ENCODE results near the gene ACAP3. TPM values are rescaled to one million over a fixed set of nuclear protein-coding genes. Genes with fewer than 3 reads are reported as not detected.

Gene ACAP3
- total and polyA plus RNA-seq, 2 donors (not counting 3 experiments of a cell fraction or from before 2014, with no cell fraction given) = 27.8 to 39.0 TPM

GRCh38 chr1:1256956-1257871 is 50.5 kb downstream of the ACAP3 start:
- H3K9me3 ChIP-seq (replicated peaks; ENCODE audit: control insufficient read depth, insufficient read depth, low read length) = no peaks in the 10 kb centered on the region
- ChIA-PET POLR2A (no interaction called here), CTCF (interaction anchor here (0.9 kb wide), 1 partner anchor 135 kb away, joined by 3 read pairs; no protein-coding TSS in a partner anchor)
- no peak overlapping the region for H3K27ac ChIP-seq (ENCODE audit: insufficient read depth, low read depth, low read length)
- H3K4me2 ChIP-seq (ENCODE audit: insufficient read depth, low read length) = no peak overlapping the region
- peaks cover 0 to 26% of the 10 kb centered on the region in 2 experiments for H3K36me3 ChIP-seq (ENCODE audit: control insufficient read depth in 2 of 2, extremely low read depth in 1 of 2, insufficient read depth in 2 of 2, low read length in 2 of 2)
- H3K9me1 ChIP-seq (replicated peaks; ENCODE audit: control insufficient read depth, extremely low read depth, insufficient read depth, low read length) = no peaks in the 10 kb centered on the region
- no peak overlapping the region for H2AFZ ChIP-seq (ENCODE audit: low read depth, low read length)
- no peak overlapping the region for H3K4me3 ChIP-seq (replicated peaks in 1 of 3; ENCODE audit: insufficient read depth in 1 of 3, low read depth in 1 of 3, low read length in 3 of 3)
- BruUV-seq (replicated peaks) = no TSS peak
- H3K27me3 ChIP-seq (ENCODE audit: control insufficient read depth in 2 of 2, insufficient read depth in 2 of 2, low read length in 2 of 2) = no peaks in the 10 kb centered on the region
- intact Hi-C loops (cut with micrococcal nuclease) (no loop called here), dilution Hi-C loops (cut with MboI; ENCODE audit: extremely low pct_ligation_motif_present, low sequenced_read_pairs) (no loop called here)
- FAIRE-seq (no peak), DNase-seq (ENCODE audit: low read depth, low spot score) (no peak)
- peaks cover 19% of the 10 kb centered on the region for H3K4me1 ChIP-seq (ENCODE audit: control insufficient read depth, extremely low read depth, insufficient read depth, low read length)
- no peaks in the 10 kb centered on the region for H4K20me1 ChIP-seq (replicated peaks; ENCODE audit: control insufficient read depth, extremely low read depth, insufficient read depth, low read length)
- no peak for TF ChIP-seq GATA2 (IDR thresholded peaks at IDR 0.05; ENCODE audit: insufficient read depth, insufficient read length, low read depth, low read length)
- TF ChIP-seq CTCF (IDR thresholded peaks at IDR 0.05; ENCODE audit: extremely low read depth in 1 of 2, insufficient read depth in 1 of 2, low read depth in 1 of 2, low read length in 2 of 2) = no peak
- no peak for TF ChIP-seq FOS (IDR thresholded peaks at IDR 0.05; ENCODE audit: borderline replicate concordance, insufficient read depth, low read length)
- no peak for TF ChIP-seq MAX (IDR thresholded peaks at IDR 0.05; ENCODE audit: insufficient read depth, insufficient read length)
- TF ChIP-seq EZH2 (IDR thresholded peaks at IDR 0.05; ENCODE audit: borderline replicate concordance, low read depth, low read length, severe bottlenecking) = no peak
- TF ChIP-seq POLR2A (IDR thresholded peaks at IDR 0.05; ENCODE audit: low read depth, low read length) = no peak
- no peak for TF ChIP-seq JUN (IDR thresholded peaks at IDR 0.05; ENCODE audit: borderline replicate concordance, insufficient read depth, insufficient read length, low read depth)
- TF ChIP-seq POLR2AphosphoS5 (IDR thresholded peaks at IDR 0.05; ENCODE audit: insufficient read depth, low read depth, low read length) = no peak
- no peak for TF ChIP-seq MYC (IDR thresholded peaks at IDR 0.05; ENCODE audit: low read depth, low read length)
- peaks cover 8% of the 10 kb centered on the region for H3K79me2 ChIP-seq (ENCODE audit: control insufficient read depth, insufficient read depth, low read length)
- no peak overlapping the region for H3K9ac ChIP-seq (replicated peaks; ENCODE audit: extremely low read depth, insufficient read depth, low read length)

All from endothelial cell of umbilical vein (primary cell).